Measurements from ENCODE around the gene DHRS1. TPM values are rescaled to one million over a fixed set of nuclear protein-coding genes. Genes with fewer than 3 reads are reported as not detected.

The DHRS1 gene
- total RNA-seq, 4 donors from 2014 or later: 49.0 to 101 (median 82.1) TPM

DNA sequence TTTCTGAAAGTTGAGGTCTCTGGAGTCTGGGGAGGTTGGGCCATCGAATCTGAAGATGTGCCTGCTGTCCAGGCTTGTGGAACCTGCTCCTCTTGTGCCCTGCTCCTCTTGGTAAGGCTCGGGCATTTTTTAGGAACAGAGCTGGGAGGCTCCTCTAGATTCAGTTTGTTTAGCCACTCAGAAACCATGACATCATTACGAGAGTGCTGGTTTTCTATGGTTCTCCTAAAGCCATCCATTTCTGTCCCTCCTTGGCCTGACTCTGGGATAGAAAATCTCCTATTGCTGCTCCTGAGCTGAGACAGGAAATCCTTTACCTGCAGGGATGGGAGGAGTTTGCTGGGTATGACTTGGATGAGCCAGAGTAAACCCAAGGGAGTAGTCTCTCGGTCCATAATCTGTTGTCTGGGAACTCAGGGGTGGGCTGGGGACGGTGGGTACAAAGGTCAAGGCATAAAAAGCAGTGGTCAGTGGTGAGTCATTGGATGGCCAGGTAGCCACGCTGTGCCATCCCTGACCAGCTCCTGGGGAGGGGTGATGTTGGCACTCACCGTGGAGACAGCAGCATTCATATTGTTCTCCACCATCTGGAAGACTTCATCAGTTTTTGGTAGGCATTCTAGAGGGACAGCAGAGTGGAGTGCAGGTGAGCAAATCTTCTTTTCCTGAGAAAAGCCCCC lies 37.7 kb upstream of the DHRS1 start:
- H3K9me3 ChIP-seq: no peaks in the 10 kb centered on the region
- no peak overlapping the region for H3K4me3 ChIP-seq
- peaks cover 20% of the 10 kb centered on the region for H3K36me3 ChIP-seq
- peaks cover 9% of the 10 kb centered on the region for H3K27me3 ChIP-seq
- peaks cover 63% of the 10 kb centered on the region for H3K4me1 ChIP-seq
- DNase-seq (ENCODE audit: low spot score in 2 of 2): peak in 1 of 2 donors; percentile 38
- TF ChIP-seq, protein P1, sequence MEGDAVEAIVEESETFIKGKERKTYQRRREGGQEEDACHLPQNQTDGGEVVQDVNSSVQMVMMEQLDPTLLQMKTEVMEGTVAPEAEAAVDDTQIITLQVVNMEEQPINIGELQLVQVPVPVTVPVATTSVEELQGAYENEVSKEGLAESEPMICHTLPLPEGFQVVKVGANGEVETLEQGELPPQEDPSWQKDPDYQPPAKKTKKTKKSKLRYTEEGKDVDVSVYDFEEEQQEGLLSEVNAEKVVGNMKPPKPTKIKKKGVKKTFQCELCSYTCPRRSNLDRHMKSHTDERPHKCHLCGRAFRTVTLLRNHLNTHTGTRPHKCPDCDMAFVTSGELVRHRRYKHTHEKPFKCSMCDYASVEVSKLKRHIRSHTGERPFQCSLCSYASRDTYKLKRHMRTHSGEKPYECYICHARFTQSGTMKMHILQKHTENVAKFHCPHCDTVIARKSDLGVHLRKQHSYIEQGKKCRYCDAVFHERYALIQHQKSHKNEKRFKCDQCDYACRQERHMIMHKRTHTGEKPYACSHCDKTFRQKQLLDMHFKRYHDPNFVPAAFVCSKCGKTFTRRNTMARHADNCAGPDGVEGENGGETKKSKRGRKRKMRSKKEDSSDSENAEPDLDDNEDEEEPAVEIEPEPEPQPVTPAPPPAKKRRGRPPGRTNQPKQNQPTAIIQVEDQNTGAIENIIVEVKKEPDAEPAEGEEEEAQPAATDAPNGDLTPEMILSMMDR (IDR thresholded peaks at IDR 0.05): no peak
- TF ChIP-seq POLR2A (IDR thresholded peaks at IDR 0.05) (no peak), POLR2AphosphoS5 (IDR thresholded peaks at IDR 0.05) (no peak), EP300 (IDR thresholded peaks at IDR 0.05) (no peak)
- 84% methylated on average over 6 of the region's 7 CpGs for WGBS
- no peak overlapping the region for H3K27ac ChIP-seq

DNA sequence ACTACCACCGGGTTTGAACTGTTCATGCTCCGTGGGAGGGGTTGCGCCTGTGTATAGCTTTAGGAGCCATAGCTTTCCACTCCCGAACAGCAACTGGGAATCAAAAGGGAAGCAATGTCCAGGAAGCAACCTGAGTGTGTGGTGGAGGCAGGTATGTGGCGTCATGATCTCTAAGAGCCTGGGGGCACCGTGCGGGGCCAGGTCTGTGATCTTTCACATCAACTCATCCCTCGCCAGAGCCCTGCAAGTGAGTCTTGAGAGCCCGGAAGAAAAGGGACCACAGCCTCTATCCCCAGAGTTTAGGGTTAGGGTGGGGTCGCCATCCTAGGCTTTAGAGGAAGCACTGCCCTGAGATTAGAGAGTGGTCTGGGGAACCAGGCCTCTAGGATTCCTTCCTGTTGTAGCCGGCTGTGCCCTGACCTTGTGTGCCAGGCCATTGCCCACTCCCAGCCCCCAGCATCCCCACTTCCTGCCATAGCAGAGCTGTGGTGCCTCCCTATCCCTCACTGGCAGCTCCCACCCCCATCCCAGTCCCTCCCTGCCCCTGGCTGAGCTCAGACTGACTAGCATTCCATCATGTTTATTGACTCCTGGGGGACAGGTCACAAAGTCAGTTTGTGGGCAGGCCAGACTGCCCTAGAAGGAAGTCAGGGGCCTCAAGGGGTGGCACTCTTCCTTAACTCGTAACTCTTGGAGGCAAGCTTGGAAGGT lies 36.0 kb upstream of the DHRS1 start:
- Histone ChIP-seq H3K27me3 (peaks cover 9% of the 10 kb centered on the region), H3K27ac (peak overlapping the region; percentile 77), H3K4me1 (peaks cover 71% of the 10 kb centered on the region), H3K9me3 (no peaks in the 10 kb centered on the region), H3K4me3 (peak overlapping the region; percentile 46), H3K36me3 (peaks cover 20% of the 10 kb centered on the region)
- WGBS: 70% methylated on average over 8 of the region's 12 CpGs
- peak in 1 of 2 donors; percentile 69 for DNase-seq (ENCODE audit: low spot score in 2 of 2)
- TF ChIP-seq POLR2AphosphoS5 (IDR thresholded peaks at IDR 0.05) (no peak), POLR2A (IDR thresholded peaks at IDR 0.05) (no peak), EP300 (IDR thresholded peaks at IDR 0.05) (no peak)
- TF ChIP-seq, protein P1 (IDR thresholded peaks at IDR 0.05): no peak

DNA sequence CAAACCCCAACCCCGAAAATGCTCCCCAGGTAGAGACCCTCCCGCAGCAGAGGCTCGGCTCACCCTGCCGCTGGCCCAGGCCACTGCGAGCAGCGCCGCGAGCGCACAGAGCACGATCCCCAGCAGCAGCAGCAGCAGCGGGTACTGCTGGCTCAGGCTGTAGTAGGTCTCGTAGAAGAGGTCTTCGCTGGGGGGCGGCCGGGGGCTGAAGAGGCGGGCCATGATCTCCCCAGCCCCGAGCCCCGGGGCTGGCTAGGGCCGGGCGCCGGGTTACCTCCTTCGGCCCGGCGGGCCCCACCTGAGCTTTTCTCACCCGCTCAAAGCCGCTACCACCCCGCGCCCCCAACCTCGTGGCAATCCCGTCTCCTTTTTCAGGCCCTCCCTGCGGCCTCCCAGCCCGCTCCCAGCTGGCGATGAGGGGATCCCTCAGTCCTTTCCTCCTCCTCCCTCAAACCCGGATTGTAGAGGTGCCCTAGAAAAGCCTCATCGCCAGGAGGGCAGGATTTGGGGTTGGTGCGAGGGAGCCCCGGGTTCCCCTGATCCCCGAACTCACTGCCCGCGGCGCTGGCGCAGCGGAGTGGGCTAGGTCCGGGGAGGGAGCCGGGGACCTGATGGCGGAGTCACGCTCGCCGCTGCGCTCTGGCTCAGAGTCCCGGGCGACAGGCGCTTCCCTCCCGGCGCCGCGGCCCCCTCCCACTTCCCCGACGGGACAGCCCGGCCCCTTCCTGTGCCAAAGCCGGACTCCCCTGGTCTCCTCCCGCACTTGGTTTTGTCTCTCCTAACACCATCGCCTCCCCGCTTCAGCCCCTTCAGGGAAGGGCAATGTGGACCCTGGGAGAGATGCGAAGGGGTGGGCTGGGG lies 35.1 kb upstream of the DHRS1 start, which contains the start of gene ADCY4:
Gene ADCY4 (minus strand): TSS at position 641 of the 861 bp plus-strand sequence. CDS start 419 bp downstream, at position 222.
- Histone ChIP-seq H3K4me1 (peaks cover 66% of the 10 kb centered on the region), H3K27me3 (peaks cover 9% of the 10 kb centered on the region), H3K9me3 (no peaks in the 10 kb centered on the region), H3K36me3 (peaks cover 20% of the 10 kb centered on the region), H3K27ac (peak within 1 kb of the TSS; percentile 77), H3K4me3 (peak within 1 kb of the TSS; percentile 46)
- WGBS: 13% methylated on average over 14 of the region's 65 CpGs
- TF ChIP-seq, protein P1 (IDR thresholded peaks at IDR 0.05): peak in 1 of 2 donors; percentile 1
- no peak for TF ChIP-seq POLR2A (IDR thresholded peaks at IDR 0.05)
- peak in 1 of 2 donors; percentile 64 for DNase-seq (ENCODE audit: low spot score in 2 of 2)

DNA sequence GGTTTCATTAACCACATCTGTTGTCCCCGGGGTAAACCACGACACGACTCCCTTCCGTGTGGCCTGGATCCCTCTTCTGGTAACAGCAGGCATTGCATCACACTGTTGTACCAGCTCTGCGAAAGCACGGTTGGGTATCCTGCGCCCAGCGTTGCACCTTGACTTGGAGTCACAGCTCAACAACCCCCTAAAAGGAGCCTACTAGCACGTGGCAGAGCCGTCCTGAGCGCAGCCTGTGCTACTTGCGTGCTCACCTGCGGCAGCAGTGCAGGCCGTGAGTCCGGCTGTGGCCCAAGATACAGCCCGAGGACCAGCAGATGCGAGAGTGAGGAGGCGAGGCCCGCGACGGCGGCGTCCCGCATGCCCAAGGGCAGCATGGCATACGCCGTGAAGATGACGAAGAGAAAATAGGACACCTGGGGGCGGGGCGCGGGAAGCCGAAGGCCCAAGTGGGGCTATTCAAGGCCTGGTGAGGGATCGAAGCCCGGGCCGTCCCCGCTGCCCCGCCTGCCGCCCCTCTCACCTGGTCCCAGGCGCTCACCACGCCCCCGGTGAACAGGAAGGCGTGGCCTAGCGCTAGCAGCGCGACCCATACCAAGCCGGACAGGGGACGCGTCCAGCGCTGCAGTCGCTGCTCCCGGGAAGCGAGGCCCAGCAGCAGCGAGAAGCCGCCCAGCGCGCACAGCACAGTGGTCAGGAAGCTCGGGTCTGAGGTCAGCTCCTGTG lies 32.9 kb upstream of the DHRS1 start:
- Histone ChIP-seq H3K36me3 (peaks cover 14% of the 10 kb centered on the region), H3K27me3 (peaks cover 9% of the 10 kb centered on the region), H3K4me3 (peak overlapping the region; percentile 28), H3K9me3 (no peaks in the 10 kb centered on the region), H3K4me1 (peaks cover 55% of the 10 kb centered on the region), H3K27ac (no peak overlapping the region)
- no peak for TF ChIP-seq POLR2AphosphoS5 (IDR thresholded peaks at IDR 0.05)
- TF ChIP-seq EP300 (IDR thresholded peaks at IDR 0.05): no peak
- TF ChIP-seq, protein P1 (IDR thresholded peaks at IDR 0.05): peak; percentile 73 to 77
- no peak for TF ChIP-seq POLR2A (IDR thresholded peaks at IDR 0.05)
- peak in 1 of 2 donors; percentile 89 for DNase-seq (ENCODE audit: low spot score in 2 of 2)
- 5% methylated on average over 31 of the region's 56 CpGs for WGBS

Measured in suprapubic skin (tissue), 4 donors.